Measurements from ENCODE around the gene ARHGEF17. TPM values are rescaled to one million over a fixed set of nuclear protein-coding genes. Genes with fewer than 3 reads are reported as not detected.

The ARHGEF17 gene
- total RNA-seq, 2 experiments from 2014 or later = 0.07 to 0.41 TPM

GRCh38 chr11:73288192-73288872 is 19.7 kb upstream of the ARHGEF17 start:
- Mint-ChIP-seq H3K36me3 (ENCODE audit: low read depth) (no peaks in the 10 kb centered on the region), H3K4me3 (no peak overlapping the region), H3K27me3 (no peaks in the 10 kb centered on the region), H3K4me1 (ENCODE audit: low read depth) (peaks cover 12% of the 10 kb centered on the region), H3K27ac (no peak overlapping the region), H3K9me3 (no peaks in the 10 kb centered on the region)
- ATAC-seq (peak; percentile 57), DNase-seq (no peak)
- intact Hi-C loops (cut with micrococcal nuclease) = no loop called here
- POLR2A ChIA-PET = interaction anchor here (0.7 to 1.1 kb wide), 3 partner anchors 20 to 146 kb away, joined by 3 read pairs; partner anchors contain the start of gene FCHSD2
- CTCF ChIA-PET = interaction anchor here (1.0 to 6.4 kb wide), 13 partner anchors 9 to 494 kb away, joined by 3 to 44 read pairs (median 4); no protein-coding TSS in a partner anchor
- TF ChIP-seq CTCF (IDR thresholded peaks at IDR 0.05) = no peak

GRCh38 chr11:73288873-73289707 is 19.0 kb upstream of the ARHGEF17 start:
- ATAC-seq (peak; percentile 92), DNase-seq (peak; percentile 70)
- TF ChIP-seq CTCF (IDR thresholded peaks at IDR 0.05) = peak; percentile 93
- CTCF ChIA-PET = interaction anchor here (0.7 to 6.4 kb wide), 26 partner anchors 9 to 495 kb away, joined by 3 to 44 read pairs (median 4); no protein-coding TSS in a partner anchor
- Mint-ChIP-seq H3K27ac (no peak overlapping the region), H3K27me3 (no peaks in the 10 kb centered on the region), H3K4me1 (ENCODE audit: low read depth) (peaks cover 12% of the 10 kb centered on the region), H3K4me3 (no peak overlapping the region), H3K9me3 (no peaks in the 10 kb centered on the region), H3K36me3 (ENCODE audit: low read depth) (no peaks in the 10 kb centered on the region)
- intact Hi-C loops (cut with micrococcal nuclease) = no loop called here
- POLR2A ChIA-PET = no interaction called here

GRCh38 chr11:73290536-73290935 is 17.5 kb upstream of the ARHGEF17 start:
- Mint-ChIP-seq H3K4me1 (ENCODE audit: low read depth) (peaks cover 13% of the 10 kb centered on the region), H3K4me3 (no peak overlapping the region), H3K27me3 (no peaks in the 10 kb centered on the region), H3K9me3 (no peaks in the 10 kb centered on the region), H3K27ac (no peak overlapping the region), H3K36me3 (ENCODE audit: low read depth) (no peaks in the 10 kb centered on the region)
- ChIA-PET CTCF (interaction anchor here (0.5 to 6.4 kb wide), 10 partner anchors 9 to 760 kb away, joined by 3 to 44 read pairs (median 4); partner anchors contain the start of gene ARHGEF17), POLR2A (interaction anchor here (0.6 kb wide), 1 partner anchor 120 kb away, joined by 3 read pairs; no protein-coding TSS in a partner anchor)
- ATAC-seq = no peak
- no peak for TF ChIP-seq CTCF (IDR thresholded peaks at IDR 0.05)
- no peak for DNase-seq
- intact Hi-C loops (cut with micrococcal nuclease) = loop anchor here (10.0 kb wide), 1 partner anchor 106 kb away; no protein-coding TSS in a partner anchor

- no peaks in the 10 kb centered on the region for H3K36me3 Mint-ChIP-seq (ENCODE audit: low read depth)
- H3K4me1 Mint-ChIP-seq (ENCODE audit: low read depth) = peaks cover 13% of the 10 kb centered on the region
- no peak overlapping the region for H3K4me3 Mint-ChIP-seq
- POLR2A ChIA-PET = no interaction called here
- DNase-seq (no peak), ATAC-seq (no peak)
- no peaks in the 10 kb centered on the region for H3K9me3 Mint-ChIP-seq
- CTCF ChIA-PET = interaction anchor here (1.2 to 6.4 kb wide), 6 partner anchors 9 to 114 kb away, joined by 3 to 44 read pairs (median 20); no protein-coding TSS in a partner anchor
- no peak overlapping the region for H3K27ac Mint-ChIP-seq
- TF ChIP-seq CTCF (IDR thresholded peaks at IDR 0.05) = no peak
- intact Hi-C loops (cut with micrococcal nuclease) = loop anchor here (10.0 kb wide), 1 partner anchor 106 kb away; no protein-coding TSS in a partner anchor
- no peaks in the 10 kb centered on the region for H3K27me3 Mint-ChIP-seq
Measured at GRCh38 chr11:73291196-73291595, 16.9 kb upstream of the ARHGEF17 start.
